CD8-positive, alpha-beta memory T cell (primary cell): ENCODE measurements around the gene BOD1. TPM values are rescaled to one million over a fixed set of nuclear protein-coding genes. Genes with fewer than 3 reads are reported as not detected.
A peak's percentile ranks its signal among the peaks of the same experiment; 100 is the strongest.

Experiments
- CTCF ChIA-PET: fragments of 350-600 bp; sonication (Branson Sonifier 250); formaldehyde crosslinking; loops from one replicate; lab custom pipeline; 2021; ENCODE audit warnings: antibody characterized with exemption; lab: Charles Lee
- POLR2A ChIA-PET: fragments of 350-600 bp; sonication (Branson Sonifier 250); formaldehyde crosslinking; loops from one replicate; lab custom pipeline; 2021; ENCODE audit warnings: antibody characterized with exemption; lab: Charles Lee
- DNase-seq, 5 donors: peaks; one replicate each; pipeline versions ENCODE4 v3.0.0 to v3.0.0-alpha.2; 2020 to 2022; ENCODE audit warnings: mixed read lengths in 1 of 5
- H3K27ac ChIP-seq: one replicate; pipeline ENCODE4 v1.7.0; 2013; ENCODE audit warnings: low read depth, mild to moderate bottlenecking, low read length, moderate library complexity
- H3K27me3 ChIP-seq: 2 replicates; pipeline ENCODE4 v1.7.0; 2013; ENCODE audit warnings: low read length, mild to moderate bottlenecking; ENCODE audit not compliant: insufficient read depth, poor library complexity, severe bottlenecking
- H3K36me3 ChIP-seq: 2 replicates; pipeline ENCODE4 v1.7.0; 2013; ENCODE audit warnings: mild to moderate bottlenecking, low read length, moderate library complexity; ENCODE audit not compliant: insufficient read depth
- H3K4me1 ChIP-seq: 2 replicates; pipeline ENCODE4 v1.7.0; 2013; ENCODE audit warnings: mild to moderate bottlenecking, low read length, moderate library complexity; ENCODE audit not compliant: insufficient read depth
- H3K4me3 ChIP-seq: 2 replicates; pipeline ENCODE4 v1.7.0; 2013; ENCODE audit warnings: mild to moderate bottlenecking, low read length
- H3K9me3 ChIP-seq: 2 replicates; pipeline ENCODE4 v1.7.0; 2013; ENCODE audit warnings: mild to moderate bottlenecking, low read length
- H3K27ac Mint-ChIP-seq, 8 donors: one replicate each; pipeline ENCODE4 v1.8.0; 2020 to 2021; ENCODE audit warnings: mixed read lengths in 8 of 8, mild to moderate bottlenecking in 6 of 8, inconsistent platforms in 3 of 8, moderate library complexity in 3 of 8
- H3K27me3 Mint-ChIP-seq, 2 donors: one replicate each; pipeline ENCODE4 v1.8.0; 2020 to 2021; ENCODE audit warnings: mixed read lengths in 2 of 2, mild to moderate bottlenecking in 1 of 2, moderate library complexity in 1 of 2
- H3K36me3 Mint-ChIP-seq, 3 donors: one replicate each; pipeline ENCODE4 v1.8.0; 2020 to 2021; ENCODE audit warnings: mixed read lengths in 3 of 3, inconsistent platforms in 1 of 3, mild to moderate bottlenecking in 1 of 3
- H3K4me1 Mint-ChIP-seq, 3 donors: one replicate each; pipeline ENCODE4 v1.8.0; 2020 to 2021; ENCODE audit warnings: mixed read lengths in 3 of 3, inconsistent platforms in 1 of 3, mild to moderate bottlenecking in 1 of 3
- H3K4me3 Mint-ChIP-seq, 7 donors: one replicate each; pipeline ENCODE4 v1.8.0; 2020 to 2021; ENCODE audit warnings: mixed read lengths in 7 of 7, mild to moderate bottlenecking in 6 of 7, moderate library complexity in 4 of 7, inconsistent platforms in 2 of 7
- H3K9me3 Mint-ChIP-seq, 5 donors: one replicate each; pipeline ENCODE4 v1.8.0; 2020 to 2022; ENCODE audit warnings: mixed read lengths in 5 of 5, mild to moderate bottlenecking in 3 of 5, moderate library complexity in 2 of 5, inconsistent platforms in 1 of 5
- polyA plus RNA-seq: library from polyadenylated mRNA; unstranded; fragments of 300-500 nt; fragmentation: Illumina TruSeq; gene quantifications from one replicate; pipeline ENCODE4 v1.2.3, GENCODE V29; 2021
- total RNA-seq, 2 experiments: library from RNA; stranded (reverse); gene quantifications; one replicate each; pipeline ENCODE4 v1.2.3, GENCODE V29; 2021

BOD1 gene
- total and polyA plus RNA-seq, 3 experiments from 2014 or later: 17.1 to 25.1 (median 23.0) TPM

GRCh38 chr5:173626505-173626820 is 10.0 kb upstream of the BOD1 start:
- Mint-ChIP-seq H3K9me3 (no peaks in the 10 kb centered on the region), H3K36me3 (no peaks in the 10 kb centered on the region), H3K27me3 (peaks cover 7 to 20% of the 10 kb centered on the region in 2 donors), H3K4me1 (peaks cover 0 to 6% (median 0%) of the 10 kb centered on the region in 3 donors), H3K4me3 (no peak overlapping the region), H3K27ac (peak overlapping the region in 1 of 8 donors; percentile 79)
- H3K36me3 ChIP-seq: no peaks in the 10 kb centered on the region
- H3K27ac ChIP-seq: no peak overlapping the region
- CTCF ChIA-PET: interaction anchor here (0.7 to 1.0 kb wide), 2 partner anchors 11 to 347 kb away, joined by 3 read pairs; no protein-coding TSS in a partner anchor
- no peaks in the 10 kb centered on the region for H3K27me3 ChIP-seq
- H3K4me3 ChIP-seq: no peak overlapping the region
- H3K4me1 ChIP-seq: no peaks in the 10 kb centered on the region
- POLR2A ChIA-PET: no interaction called here
- no peaks in the 10 kb centered on the region for H3K9me3 ChIP-seq
- DNase-seq: no peak

GRCh38 chr5:173625673-173626504 is 9.4 kb upstream of the BOD1 start:
- no peaks in the 10 kb centered on the region for H3K36me3 ChIP-seq

GRCh38 chr5:173625261-173625660 is 8.8 kb upstream of the BOD1 start:
- no peaks in the 10 kb centered on the region for H3K27me3 ChIP-seq
- no peaks in the 10 kb centered on the region for H3K36me3 Mint-ChIP-seq
- H3K4me1 Mint-ChIP-seq: peaks cover 0 to 2% (median 0%) of the 10 kb centered on the region in 3 donors
- peaks cover 9 to 16% of the 10 kb centered on the region in 2 donors for H3K27me3 Mint-ChIP-seq
- H3K4me1 ChIP-seq: no peaks in the 10 kb centered on the region
- no peaks in the 10 kb centered on the region for H3K9me3 Mint-ChIP-seq
- H3K36me3 ChIP-seq: no peaks in the 10 kb centered on the region
- H3K9me3 ChIP-seq: no peaks in the 10 kb centered on the region
- no peak for DNase-seq
- CTCF ChIA-PET: no interaction called here
- no peak overlapping the region for H3K27ac ChIP-seq
- H3K4me3 Mint-ChIP-seq: no peak overlapping the region
- POLR2A ChIA-PET: no interaction called here
- H3K27ac Mint-ChIP-seq: no peak overlapping the region
- H3K4me3 ChIP-seq: no peak overlapping the region

More at GRCh38 chr5:173625673-173626504, 9.4 kb upstream of the BOD1 start:
- H3K27me3 Mint-ChIP-seq: peaks cover 9 to 18% of the 10 kb centered on the region in 2 donors
- Histone ChIP-seq H3K4me1 (no peaks in the 10 kb centered on the region), H3K4me3 (no peak overlapping the region), H3K27ac (peak overlapping the region; percentile 38), H3K27me3 (no peaks in the 10 kb centered on the region), H3K9me3 (no peaks in the 10 kb centered on the region)
- H3K4me3 Mint-ChIP-seq: no peak overlapping the region
- ChIA-PET CTCF (interaction anchor here (1.0 kb wide), 1 partner anchor 347 kb away, joined by 3 read pairs; no protein-coding TSS in a partner anchor), POLR2A (no interaction called here)
- no peaks in the 10 kb centered on the region for H3K9me3 Mint-ChIP-seq
- no peak for DNase-seq
- no peak overlapping the region for H3K27ac Mint-ChIP-seq
- H3K4me1 Mint-ChIP-seq: peaks cover 0 to 6% (median 0%) of the 10 kb centered on the region in 3 donors
- H3K36me3 Mint-ChIP-seq: no peaks in the 10 kb centered on the region

GRCh38 chr5:173624282-173624681 is 7.8 kb upstream of the BOD1 start:
- POLR2A ChIA-PET: no interaction called here
- Histone ChIP-seq H3K4me1 (no peaks in the 10 kb centered on the region), H3K27me3 (no peaks in the 10 kb centered on the region), H3K9me3 (no peaks in the 10 kb centered on the region), H3K27ac (no peak overlapping the region), H3K36me3 (no peaks in the 10 kb centered on the region), H3K4me3 (no peak overlapping the region)
- Mint-ChIP-seq H3K9me3 (no peaks in the 10 kb centered on the region), H3K4me1 (no peaks in the 10 kb centered on the region), H3K27me3 (peaks cover 9 to 16% of the 10 kb centered on the region in 2 donors), H3K27ac (peak overlapping the region in 2 of 8 donors; percentile 18 to 47), H3K4me3 (no peak overlapping the region), H3K36me3 (no peaks in the 10 kb centered on the region)
- CTCF ChIA-PET: interaction anchor here (1.7 kb wide), 1 partner anchor 13 kb away, joined by 4 read pairs; no protein-coding TSS in a partner anchor
- DNase-seq: no peak

GRCh38 chr5:173623789-173624188 is 7.3 kb upstream of the BOD1 start:
- H3K36me3 ChIP-seq: no peaks in the 10 kb centered on the region
- Mint-ChIP-seq H3K4me1 (peaks cover 0 to 4% (median 1%) of the 10 kb centered on the region in 3 donors), H3K27me3 (peaks cover 9 to 13% of the 10 kb centered on the region in 2 donors), H3K27ac (peak overlapping the region in 1 of 8 donors; percentile 47), H3K9me3 (no peaks in the 10 kb centered on the region), H3K36me3 (no peaks in the 10 kb centered on the region), H3K4me3 (no peak overlapping the region)
- DNase-seq: no peak
- ChIA-PET POLR2A (no interaction called here), CTCF (interaction anchor here (1.7 to 9.2 kb wide), 2 partner anchors 13 to 349 kb away, joined by 4 to 108 read pairs; no protein-coding TSS in a partner anchor)
- H3K4me3 ChIP-seq: no peak overlapping the region
- no peaks in the 10 kb centered on the region for H3K27me3 ChIP-seq
- no peaks in the 10 kb centered on the region for H3K9me3 ChIP-seq
- H3K27ac ChIP-seq: no peak overlapping the region
- no peaks in the 10 kb centered on the region for H3K4me1 ChIP-seq

GRCh38 chr5:173623296-173623771 is 6.9 kb upstream of the BOD1 start:
- H3K27ac Mint-ChIP-seq: peak overlapping the region in 1 of 8 donors; percentile 48
- H3K4me1 ChIP-seq: no peaks in the 10 kb centered on the region
- H3K9me3 ChIP-seq: no peaks in the 10 kb centered on the region
- H3K36me3 ChIP-seq: no peaks in the 10 kb centered on the region
- no peak overlapping the region for H3K4me3 Mint-ChIP-seq
- peaks cover 0 to 5% (median 1%) of the 10 kb centered on the region in 3 donors for H3K4me1 Mint-ChIP-seq
- H3K36me3 Mint-ChIP-seq: no peaks in the 10 kb centered on the region
- H3K27me3 Mint-ChIP-seq: peaks cover 9 to 13% of the 10 kb centered on the region in 2 donors
- no peaks in the 10 kb centered on the region for H3K27me3 ChIP-seq
- no peak overlapping the region for H3K27ac ChIP-seq
- POLR2A ChIA-PET: no interaction called here
- CTCF ChIA-PET: interaction anchor here (1.7 to 9.2 kb wide), 2 partner anchors 12 to 349 kb away, joined by 4 to 108 read pairs; no protein-coding TSS in a partner anchor
- no peaks in the 10 kb centered on the region for H3K9me3 Mint-ChIP-seq
- no peak for DNase-seq
- H3K4me3 ChIP-seq: no peak overlapping the region

GRCh38 chr5:173622183-173623047 is 6.0 kb upstream of the BOD1 start:
- ChIA-PET POLR2A (no interaction called here), CTCF (interaction anchor here (9.2 kb wide), 1 partner anchor 350 kb away, joined by 108 read pairs; no protein-coding TSS in a partner anchor)
- no peaks in the 10 kb centered on the region for H3K9me3 Mint-ChIP-seq
- H3K4me1 ChIP-seq: no peaks in the 10 kb centered on the region
- H3K4me3 ChIP-seq: no peak overlapping the region
- no peaks in the 10 kb centered on the region for H3K27me3 ChIP-seq
- no peaks in the 10 kb centered on the region for H3K36me3 ChIP-seq
- H3K27ac ChIP-seq: no peak overlapping the region
- no peaks in the 10 kb centered on the region for H3K9me3 ChIP-seq
- no peak overlapping the region for H3K27ac Mint-ChIP-seq
- peaks cover 6 to 9% of the 10 kb centered on the region in 2 donors for H3K27me3 Mint-ChIP-seq
- no peaks in the 10 kb centered on the region for H3K36me3 Mint-ChIP-seq
- DNase-seq: no peak
- peaks cover 0 to 5% (median 1%) of the 10 kb centered on the region in 3 donors for H3K4me1 Mint-ChIP-seq
- no peak overlapping the region for H3K4me3 Mint-ChIP-seq
